Measurements from ENCODE around the gene ZBTB21.

Gene ZBTB21

DNA sequence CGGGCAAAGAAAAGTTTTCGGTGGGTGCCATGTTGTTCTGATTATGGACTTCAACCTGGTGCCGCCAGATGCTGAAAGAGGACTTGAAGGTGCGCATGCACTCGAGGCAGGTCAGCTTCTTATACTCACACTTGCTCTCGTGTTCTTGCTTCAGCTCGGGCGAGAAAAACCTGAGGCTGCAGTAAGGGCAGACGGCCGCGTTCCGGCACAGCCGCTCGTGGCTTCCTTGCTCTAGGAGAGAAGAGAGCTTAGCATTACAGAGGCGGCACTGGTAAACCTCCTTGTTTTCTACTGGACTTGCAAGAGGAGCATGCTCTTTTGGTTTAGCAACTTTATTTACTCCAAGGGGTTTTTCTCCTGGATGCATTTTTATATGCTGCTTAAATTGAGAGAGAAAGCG lies 18.5 kb downstream of the ZBTB21 start:
- DNase-seq (no peak), ATAC-seq (no peak)

DNA sequence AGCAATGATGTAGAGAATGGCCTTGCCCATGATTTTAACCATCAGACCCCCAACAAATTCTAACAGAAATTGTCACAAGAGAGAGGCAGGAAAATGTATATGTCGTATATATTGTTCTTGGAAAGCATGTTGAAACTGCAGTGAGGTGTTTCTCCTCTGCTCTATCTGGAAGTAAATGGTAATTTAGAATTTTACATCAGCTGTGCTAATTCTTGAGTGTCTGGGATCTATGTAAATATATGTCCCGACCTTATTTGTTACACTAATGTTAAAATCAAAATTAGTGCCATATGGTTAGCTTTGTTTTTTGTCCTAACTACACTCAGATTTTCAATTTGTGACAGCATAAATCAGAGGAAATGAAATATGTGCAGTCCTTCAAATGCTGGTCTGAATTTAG lies 20.5 kb downstream of the ZBTB21 start:
- ATAC-seq (no peak), DNase-seq (no peak)

DNA sequence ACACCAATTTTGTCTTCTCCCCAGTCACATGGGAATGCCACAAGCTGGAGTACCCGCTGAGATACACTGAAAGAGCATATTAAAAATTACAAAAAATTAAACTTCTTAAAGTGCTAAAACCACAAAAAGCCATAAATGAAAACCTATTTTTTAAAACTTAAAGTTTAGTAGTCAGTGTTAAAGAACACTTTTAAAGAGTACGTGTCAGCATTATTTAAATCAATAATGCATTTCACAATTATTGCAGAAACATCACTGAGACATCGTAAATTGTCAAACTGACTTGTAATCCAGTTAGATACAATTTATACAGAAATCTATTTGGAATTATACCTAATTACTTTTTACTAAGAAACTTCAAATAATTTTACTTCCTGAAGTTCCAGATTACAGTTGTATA lies 22.9 kb downstream of the ZBTB21 start:
- ATAC-seq, result no peak
- DNase-seq, result no peak

DNA sequence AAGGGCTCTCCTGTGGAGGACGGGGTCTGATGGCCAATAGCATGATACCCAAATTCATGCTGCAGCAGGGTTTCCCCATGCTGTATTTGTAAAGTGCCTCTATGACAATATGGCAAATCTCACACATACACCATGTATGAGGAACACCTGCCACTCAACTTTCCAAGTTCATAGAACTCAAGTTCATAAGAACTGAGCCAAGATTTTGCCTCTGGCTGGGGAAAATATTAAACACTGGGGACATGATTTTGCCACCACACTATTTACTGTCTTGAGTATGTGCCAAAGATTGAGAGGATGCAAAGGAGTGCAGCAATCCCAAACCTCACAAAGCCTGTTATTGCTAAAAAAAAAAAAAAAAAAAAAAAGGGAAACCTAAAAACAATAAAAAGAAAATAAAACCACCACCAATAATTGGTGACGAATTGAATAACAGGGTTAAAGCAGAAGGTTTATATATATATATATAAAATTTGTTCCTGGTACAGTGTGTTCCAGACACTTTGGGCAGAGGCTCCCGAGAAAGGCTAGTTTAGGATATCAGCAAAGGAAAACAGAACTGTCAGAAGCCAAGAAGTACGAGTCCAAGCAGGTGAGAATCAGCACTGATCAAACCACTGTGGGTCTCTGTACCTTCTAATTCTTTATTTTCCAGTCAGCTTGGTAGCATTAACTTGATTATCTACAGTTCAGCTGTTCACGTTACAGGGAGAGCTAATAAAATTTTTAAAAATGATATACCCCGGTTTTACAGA lies 24.3 kb downstream of the ZBTB21 start:
- ATAC-seq, result no peak
- no peak for DNase-seq

DNA sequence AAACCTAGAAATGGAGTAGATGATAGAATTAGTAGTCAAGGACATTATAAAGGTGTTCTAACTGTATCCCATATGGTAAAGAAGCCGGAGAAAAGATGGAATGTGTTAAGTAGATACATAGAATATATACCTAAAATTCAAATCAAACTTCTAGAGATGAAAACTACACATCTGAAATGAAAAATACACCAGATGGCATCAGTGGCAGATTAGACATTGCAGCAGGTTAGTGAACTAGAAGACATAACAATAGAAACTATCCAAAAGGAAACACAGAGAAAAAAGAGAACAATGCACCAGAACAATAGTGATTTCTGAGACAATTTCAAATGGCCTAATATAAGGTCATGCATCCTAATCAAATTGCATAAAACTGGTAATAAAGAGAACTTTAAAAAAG lies 26.9 kb downstream of the ZBTB21 start:
- DNase-seq (no peak), ATAC-seq (no peak)

DNA sequence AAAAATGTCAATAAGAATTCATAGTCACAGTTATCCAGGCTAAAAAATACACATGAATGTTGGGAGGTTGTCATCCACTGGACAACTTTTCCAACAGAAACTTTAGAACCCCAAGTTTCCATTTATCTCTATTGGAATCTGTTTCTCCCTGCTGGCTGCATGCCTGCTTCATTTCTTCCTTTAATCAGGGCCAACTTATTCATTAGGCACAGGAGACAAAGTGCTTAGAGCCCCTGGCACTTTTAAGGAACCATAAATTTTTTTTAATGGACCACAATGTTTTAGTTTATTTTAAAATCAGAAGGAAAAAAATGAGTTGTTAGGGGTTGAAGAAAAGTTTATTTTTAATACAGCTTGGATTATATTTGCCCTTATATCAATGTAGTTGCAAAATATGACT lies 29.6 kb downstream of the ZBTB21 start:
- DNase-seq (no peak), ATAC-seq (no peak)

DNA sequence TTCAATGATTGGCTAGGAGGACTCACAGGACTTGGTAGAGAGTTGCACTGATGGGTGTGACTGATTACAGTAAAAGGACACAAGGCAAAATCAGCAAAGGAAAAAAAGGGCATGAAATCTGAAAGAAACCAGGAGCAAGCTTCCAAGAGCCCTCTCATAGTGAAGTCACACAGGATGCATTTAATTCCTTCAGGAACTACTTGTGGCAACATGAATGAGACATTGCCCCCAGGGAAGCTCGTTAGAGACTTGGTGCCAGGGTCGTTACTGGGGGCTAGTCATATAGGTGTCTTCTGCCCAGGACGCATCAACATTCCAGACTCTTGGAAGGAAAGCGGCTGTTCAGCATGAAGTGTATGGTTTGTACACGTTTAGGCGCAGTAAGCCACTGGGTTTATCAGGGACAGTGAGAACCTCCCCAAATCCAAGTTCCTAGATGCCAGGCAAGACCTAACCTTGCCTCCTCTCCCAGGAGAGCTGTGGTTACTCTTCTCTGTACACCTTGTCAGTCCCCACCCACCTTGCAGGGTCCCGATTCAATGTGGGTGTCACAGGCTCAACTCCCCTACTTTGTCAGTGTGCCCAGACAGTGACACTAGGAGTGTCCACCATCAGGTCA lies 30.3 kb downstream of the ZBTB21 start:
- no peak for DNase-seq
- ATAC-seq, result no peak

GRCh38 chr21:41979335-41979734 lies 30.8 kb downstream of the ZBTB21 start:
- DNase-seq, result no peak
- no peak for ATAC-seq

DNA sequence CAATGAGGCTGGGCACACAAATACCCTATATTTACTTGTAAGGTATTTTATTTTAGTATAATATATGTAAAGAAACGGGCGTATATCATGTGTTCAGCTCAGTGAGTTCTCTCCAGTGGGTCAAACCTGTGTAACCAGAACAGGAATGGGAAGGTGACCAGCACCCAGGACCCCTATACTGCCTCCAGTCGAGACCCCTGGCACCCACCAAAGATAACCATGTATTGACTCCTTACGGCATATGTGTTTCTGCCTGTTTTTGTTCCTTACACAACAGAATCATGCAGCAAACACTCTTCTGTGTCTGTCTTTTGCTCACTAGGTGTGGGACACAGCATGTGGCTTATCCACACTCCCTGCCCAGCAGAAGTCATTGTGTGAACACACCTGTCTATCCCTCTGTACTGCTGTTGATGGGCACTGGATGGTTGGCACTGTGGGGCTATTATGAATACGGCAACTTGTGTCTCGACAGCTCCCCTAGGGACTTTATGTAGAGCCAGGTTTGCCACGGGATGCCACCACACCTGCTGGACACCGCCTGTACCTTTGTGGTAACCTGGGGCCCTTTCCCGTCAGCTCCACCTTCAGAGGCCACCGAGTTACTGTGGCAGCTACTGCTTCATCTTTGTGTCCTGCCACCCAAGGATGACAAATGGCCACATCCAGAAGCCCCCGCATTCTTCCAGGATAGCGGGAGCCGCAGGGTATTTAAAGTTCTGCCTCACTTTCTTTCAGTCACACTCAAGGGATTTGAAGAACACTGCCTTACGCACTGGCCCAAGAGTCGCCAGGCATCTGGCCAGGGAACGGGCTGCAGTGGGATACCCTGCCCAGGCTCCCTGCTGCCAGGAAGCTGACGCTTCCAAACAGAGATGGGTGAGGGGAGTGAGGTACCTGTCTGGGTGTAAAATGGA lies 32.9 kb downstream of the ZBTB21 start:
- DNase-seq (no peak), ATAC-seq (no peak)

- ATAC-seq (no peak), DNase-seq (no peak)
Measured at GRCh38 chr21:41976611-41977010, 33.5 kb downstream of the ZBTB21 start.

DNA sequence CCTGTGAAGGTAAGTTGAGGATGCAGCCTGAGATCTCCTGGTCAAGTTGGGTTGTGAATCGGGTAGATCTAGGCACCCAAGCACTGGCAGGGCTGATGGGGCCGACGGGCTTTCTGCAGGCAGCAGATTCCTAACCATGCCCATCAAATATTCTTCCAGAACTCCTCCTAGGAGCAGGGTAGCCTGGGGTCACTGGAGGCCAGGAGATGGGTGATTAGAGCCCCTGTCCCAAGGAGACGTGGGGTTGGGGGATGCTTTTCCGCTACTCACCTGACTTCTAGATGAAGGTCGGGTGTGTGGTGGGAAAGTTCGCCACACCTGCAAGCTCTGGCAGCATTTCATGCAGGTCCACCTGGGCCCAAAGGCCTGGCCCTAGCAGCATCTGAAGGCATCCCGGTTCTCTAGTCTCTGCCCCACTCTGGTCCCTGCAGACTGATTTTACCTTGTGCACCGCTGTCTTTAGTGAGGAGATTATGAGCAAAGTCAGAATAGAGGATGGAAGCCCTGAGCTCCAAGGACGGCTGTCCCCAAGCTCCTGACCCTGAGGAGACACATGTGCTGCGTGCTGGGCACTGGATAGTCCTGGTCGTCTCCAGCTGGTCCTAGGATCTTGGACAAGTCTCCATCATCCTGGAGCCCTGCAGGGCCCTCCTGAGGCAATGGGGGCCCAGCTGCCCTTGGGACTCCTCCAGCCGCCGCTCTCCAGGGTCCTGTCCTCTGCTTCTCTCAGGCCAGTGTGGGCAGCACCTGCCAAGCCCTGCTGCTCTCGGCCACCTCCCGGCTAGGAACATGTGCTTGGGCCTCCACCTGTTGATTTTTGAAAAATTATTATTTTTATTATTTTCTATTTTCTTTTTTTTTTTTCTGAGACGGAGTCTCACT lies 34.5 kb downstream of the ZBTB21 start:
- ATAC-seq (no peak), DNase-seq (no peak)

GRCh38 chr21:41974752-41975053 lies 35.5 kb downstream of the ZBTB21 start:
- DNase-seq (no peak), ATAC-seq (no peak)

DNA sequence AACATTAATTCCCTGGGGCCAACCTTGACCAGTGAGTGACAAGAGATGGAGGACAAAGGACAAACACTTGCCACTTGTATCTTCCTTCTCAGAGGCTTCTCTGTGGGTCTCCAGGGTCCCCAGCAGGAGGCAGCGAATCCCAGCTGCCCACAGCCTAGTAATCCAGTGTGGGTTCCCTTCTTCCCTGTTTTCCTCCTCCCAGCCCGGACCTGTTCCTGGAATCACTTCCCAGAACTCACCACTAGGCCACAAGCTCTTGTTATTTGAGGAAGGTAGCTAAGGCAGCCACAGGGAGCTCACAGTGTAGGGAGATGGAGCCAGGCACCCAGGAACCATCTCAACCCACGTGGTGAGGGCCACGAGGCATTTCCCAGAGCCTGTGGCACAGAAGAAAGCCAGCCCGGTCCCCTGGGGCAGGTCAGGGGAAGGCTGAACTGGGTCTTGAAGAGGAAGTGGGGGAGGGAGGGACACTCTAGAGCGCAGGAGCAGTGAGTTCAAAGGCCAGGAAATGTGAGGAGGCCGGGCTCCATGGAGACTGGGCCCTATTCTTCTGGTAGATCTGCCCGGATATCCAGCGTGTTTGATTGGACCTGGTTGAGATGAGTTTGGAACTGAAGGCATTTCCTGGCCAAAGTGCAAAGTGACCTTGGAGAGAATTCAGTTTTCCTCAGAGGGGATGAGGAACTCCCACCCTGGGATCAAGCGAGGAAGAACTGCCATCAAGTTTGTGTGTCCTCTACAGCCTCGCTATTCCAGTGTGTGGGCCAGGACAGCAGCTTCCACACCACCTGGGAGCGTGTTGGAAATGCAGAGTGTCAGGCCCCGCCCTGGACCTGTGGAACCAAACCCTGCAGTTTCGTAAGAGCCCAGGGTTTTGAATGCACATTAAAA lies 36.1 kb downstream of the ZBTB21 start:
- peak; percentile 24 for ATAC-seq
- DNase-seq, result no peak

DNA sequence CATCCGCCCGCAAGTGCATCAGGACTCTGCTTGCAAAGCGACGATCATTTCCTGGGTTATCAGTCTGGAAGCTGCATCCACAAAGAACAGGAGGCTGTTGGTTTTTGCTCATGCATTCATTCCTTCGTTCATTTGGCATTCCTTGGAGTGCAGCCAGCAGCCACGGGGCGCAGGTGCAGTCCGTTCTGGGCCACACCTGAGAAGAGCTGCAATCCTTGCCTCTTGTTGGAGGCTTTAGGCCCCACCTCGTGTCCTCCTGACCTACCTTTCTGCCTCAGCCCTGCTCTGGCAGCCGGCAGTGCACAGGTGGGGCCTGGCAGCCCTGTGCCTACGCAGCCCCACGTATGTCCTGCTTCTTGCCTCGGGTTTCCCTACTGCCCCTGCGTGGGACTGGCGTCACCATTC lies 36.7 kb downstream of the ZBTB21 start:
- DNase-seq (no peak), ATAC-seq (no peak)

GRCh38 chr21:41972511-41973205 lies 37.5 kb downstream of the ZBTB21 start:
- ATAC-seq (no peak), DNase-seq (no peak)

DNA sequence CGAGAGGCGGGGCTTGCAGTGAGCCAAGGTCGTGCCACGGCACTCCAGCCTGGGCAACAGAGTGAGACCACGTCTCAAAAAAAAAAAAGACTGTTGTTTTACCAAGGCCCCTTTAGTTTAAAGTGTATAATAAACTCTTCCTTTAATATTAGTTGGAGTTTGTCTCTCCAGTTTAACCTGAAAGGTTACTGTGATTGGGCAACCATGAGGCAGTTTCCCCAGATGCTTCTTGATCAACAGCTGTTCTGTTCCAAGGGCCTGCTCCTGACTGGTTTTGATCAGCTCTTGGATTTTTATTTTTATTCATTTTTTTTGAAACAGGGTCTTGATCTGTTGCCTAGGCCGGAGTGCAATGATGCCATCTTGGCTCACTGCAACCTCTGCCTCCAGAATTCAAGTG lies 38.3 kb downstream of the ZBTB21 start:
- DNase-seq (no peak), ATAC-seq (no peak)

- no peak for ATAC-seq
- no peak for DNase-seq
Measured at GRCh38 chr21:41970751-41971653, 39.2 kb downstream of the ZBTB21 start.

DNA sequence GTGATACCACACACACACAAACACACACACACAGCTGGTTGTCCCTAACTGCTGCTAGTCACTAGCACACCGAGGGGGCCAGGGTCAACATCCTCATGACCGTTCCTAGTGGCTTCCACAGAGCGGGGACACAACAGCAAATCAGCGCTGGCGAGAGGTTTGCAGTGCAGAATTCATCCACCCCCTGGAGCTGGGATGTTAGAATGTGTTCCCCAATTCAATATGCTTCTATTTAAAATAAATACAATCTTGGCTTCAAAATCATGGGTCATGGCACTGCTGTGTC lies 40.1 kb downstream of the ZBTB21 start:
- ATAC-seq (no peak), DNase-seq (no peak)

DNA sequence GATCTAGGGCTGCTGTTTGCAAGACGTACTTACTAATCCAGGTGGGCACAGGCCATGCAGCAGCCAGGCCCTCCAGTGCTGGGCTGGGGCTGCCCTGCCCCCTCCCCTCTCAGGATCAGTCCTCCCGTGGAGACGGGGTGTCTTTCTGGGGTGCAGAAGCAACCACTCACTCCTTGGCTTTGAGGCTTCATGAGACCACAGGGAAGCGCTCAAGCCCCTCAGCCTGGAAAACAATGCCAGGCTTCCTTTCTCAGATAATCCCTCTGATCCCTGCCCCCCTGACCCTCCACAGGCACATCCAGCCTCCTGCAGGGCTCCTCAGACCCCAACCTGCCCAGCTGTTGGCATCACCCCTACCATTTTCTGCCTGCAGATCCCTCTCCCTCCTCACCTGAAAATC lies 42.5 kb downstream of the ZBTB21 start:
- DNase-seq, result no peak
- ATAC-seq, result no peak

Data from stimulated activated naive CD8-positive, alpha-beta T cell treated with anti-CD3 and anti-CD28 coated beads, Interleukin-15, Interleukin-2, amounts not matched to agents 100 U/mL and 50 U/mL, for 24 hours (primary cell).